SK-MEL-5 (cell line): ENCODE results near the gene DMXL2. TPM values are rescaled to one million over a fixed set of nuclear protein-coding genes. Genes with fewer than 3 reads are reported as not detected.
"Not testable (repeated sequence)": the region's sequence is repeated elsewhere in the genome, so short reads cannot be mapped to it uniquely, and the experiment has no call there.

Experiments used
- DNase-seq: peaks from one replicate; pipeline ENCODE4 v3.0.0-alpha.2; 2016; ENCODE audit warnings: low read depth, low spot score
- in situ Hi-C: cut with HindIII; loops from 2 replicates; pipeline ENCODE4 v1.10.0; 2016; ENCODE audit warnings: low sequenced_read_pairs, high pct_unique_total_duplicates, low pct_unique_long_range_greater_than_20kb
- total RNA-seq: library from RNA; depleted of rRNA; stranded (reverse); fragments of >200 nt; shearing (Covaris generic); gene quantifications from 2 replicates; pipeline ENCODE4 v1.2.3, GENCODE V29; 2014

Gene DMXL2
- total RNA-seq, 1 experiment from 2014 or later: 42.2 TPM

DNA sequence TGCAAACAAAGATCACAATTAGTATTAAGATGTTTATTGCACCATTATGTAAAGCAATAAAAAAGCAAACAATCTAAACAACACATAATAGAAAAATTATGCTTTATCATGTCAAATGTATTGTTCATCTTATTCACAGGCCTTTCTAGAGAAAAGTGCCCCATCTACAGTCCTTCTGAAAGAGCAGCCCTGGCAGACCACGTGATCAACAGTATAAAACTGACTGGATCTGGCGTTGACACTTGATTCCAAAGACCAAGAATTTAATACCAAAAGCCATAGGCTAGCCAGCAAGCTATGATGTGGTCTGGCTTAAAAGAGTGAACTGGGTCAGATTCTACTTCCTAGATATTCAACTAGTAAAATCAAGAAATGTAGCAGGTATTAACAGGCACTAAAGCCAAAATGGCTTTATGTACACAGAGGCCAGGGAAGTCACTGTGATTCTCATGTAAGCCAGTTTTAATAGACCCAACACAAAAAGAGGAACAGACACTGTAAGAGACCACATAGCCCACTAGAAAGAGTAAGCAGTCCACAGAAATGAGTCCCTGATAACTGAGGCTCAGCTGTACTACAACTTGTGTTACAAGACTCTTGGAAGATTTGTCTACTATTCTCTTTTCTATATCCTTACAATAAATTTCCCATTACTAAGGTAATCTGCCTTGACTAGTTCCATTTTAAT lies 32.5 kb downstream of the DMXL2 start:
- in situ Hi-C loops: no loop called here
- no peak for DNase-seq

GRCh38 chr15:51588966-51589365 lies 33.6 kb downstream of the DMXL2 start:
- DNase-seq: no peak
- in situ Hi-C loops: no loop called here

DNA sequence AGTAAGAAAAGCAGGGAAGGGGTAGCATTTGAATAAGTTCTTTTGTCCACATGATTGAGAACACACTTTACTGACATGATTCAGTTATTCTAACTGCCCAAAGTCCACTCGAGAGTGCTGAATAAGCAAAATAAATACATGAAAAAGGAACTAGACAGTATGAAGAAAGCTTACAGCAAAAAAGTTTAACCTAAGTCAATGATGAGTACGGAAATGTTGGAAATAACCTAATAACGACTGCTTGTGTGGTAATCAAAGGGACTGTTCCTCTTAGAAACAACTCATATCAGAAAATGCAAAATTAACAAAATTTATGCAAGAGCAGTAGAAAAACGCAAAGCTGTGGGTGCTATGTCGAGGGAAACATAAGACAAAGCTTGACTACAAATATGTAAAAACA lies 36.6 kb downstream of the DMXL2 start:
- DNase-seq: no peak
- in situ Hi-C loops: no loop called here

DNA sequence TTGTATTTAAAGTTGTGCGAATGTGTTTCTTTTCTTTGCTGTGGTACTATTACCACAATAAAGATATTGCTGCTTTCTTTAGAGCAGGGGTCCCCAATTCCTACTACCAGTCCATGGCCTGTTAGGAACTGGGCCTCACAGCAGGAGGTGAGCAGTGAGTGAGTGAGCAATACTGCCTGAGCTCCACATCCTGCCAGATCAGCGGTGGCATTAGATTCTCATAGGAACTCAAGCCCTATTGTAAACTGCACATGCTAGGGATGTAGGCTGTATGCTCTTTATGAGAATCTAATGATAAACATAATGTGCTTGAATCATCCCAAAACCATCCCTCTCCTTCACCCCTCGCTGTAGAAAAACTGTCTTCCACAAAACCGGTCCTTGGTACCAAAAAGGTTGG lies 41.6 kb downstream of the DMXL2 start:
- in situ Hi-C loops: no loop called here
- no peak for DNase-seq

DNA sequence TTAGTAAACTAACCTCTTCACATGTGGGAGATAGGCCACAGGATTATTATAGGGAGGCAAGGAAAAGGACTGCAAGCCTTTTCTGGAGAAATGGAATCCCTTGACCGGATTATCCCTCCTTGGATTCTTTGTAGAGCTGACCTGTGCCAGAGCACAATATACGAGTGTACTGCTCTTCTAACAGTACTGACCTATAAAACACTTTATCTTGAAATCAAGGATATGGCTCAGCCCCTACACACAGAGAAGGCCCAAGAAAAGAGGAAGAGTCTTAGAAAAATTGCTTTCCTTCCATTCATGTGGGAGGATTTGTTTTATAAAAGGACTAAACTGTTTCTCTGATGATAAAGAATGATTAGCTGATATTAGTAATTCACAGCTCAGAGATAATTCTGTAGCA lies 42.2 kb downstream of the DMXL2 start:
- in situ Hi-C loops: no loop called here
- DNase-seq: no peak

- no peak for DNase-seq
- in situ Hi-C loops: no loop called here
These were observed 43.6 kb downstream of the DMXL2 start for GRCh38 chr15:51579012-51579411.

DNA sequence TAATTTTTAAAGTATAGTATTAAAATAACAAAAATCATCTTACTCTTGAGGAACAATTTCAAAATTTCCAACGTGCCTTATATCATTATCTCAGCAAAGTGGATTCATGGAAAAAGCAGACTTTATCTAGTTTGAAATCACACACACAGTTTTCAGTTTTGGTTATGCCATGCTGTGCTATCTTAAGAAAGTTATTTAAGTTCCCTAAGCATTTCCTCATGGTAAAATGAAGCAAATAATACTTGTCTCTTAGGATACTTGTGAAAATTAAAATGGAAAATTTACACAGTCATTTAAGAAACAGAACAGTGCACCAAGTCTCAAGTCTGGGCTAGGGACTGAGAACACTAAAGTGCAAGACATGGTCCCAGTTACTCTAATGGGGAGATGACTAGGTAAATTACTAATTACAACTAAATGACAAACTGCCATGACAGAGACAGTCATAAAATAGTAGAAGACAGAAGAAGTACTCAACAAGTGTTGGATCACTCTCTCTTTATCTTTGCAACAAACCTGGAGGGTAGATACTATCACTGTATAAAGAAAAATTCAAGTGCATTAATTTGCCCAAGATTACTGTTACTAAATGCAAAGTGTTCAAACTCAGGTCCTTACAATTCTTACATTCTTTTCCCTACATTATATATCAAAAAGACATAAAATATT lies 44.8 kb downstream of the DMXL2 start:
- in situ Hi-C loops: no loop called here
- DNase-seq: no peak

DNA sequence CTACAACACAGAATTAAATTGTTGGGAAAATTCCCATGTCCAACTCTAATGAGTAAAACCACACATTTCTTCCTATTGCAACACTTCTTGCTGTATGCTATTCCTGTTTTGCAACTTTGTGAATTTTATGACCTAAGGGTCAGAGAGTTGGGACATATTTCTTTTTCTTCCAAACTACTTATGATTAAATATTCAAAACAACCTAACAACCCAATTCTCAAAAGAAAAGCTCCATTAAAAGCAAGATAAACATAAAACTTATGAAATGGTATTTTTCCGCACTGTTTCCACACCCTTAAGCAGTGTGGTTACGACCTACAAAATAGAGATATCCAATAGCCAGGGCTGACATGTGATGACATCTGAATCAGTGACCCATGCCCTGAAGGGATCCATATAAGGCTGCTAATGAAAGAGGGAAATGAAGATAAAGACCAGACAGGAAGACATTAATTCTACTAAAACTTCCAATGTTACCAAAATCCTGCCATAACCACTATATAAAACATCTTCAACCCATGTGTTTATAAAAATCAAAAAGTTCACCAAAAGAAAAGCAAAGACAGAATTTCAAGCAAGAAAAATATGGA lies 45.6 kb downstream of the DMXL2 start:
- peak; percentile 34 for DNase-seq
- in situ Hi-C loops: no loop called here

- DNase-seq: no peak
- in situ Hi-C loops: no loop called here
These were observed 46.2 kb downstream of the DMXL2 start for GRCh38 chr15:51576286-51576850.

GRCh38 chr15:51575775-51576174 lies 46.8 kb downstream of the DMXL2 start:
- in situ Hi-C loops: no loop called here

GRCh38 chr15:51573352-51573751 lies 49.2 kb downstream of the DMXL2 start:
- in situ Hi-C loops, DNase-seq: not testable (repeated sequence)

More at GRCh38 chr15:51575775-51576174, 46.8 kb downstream of the DMXL2 start:
- no peak for DNase-seq

DNA sequence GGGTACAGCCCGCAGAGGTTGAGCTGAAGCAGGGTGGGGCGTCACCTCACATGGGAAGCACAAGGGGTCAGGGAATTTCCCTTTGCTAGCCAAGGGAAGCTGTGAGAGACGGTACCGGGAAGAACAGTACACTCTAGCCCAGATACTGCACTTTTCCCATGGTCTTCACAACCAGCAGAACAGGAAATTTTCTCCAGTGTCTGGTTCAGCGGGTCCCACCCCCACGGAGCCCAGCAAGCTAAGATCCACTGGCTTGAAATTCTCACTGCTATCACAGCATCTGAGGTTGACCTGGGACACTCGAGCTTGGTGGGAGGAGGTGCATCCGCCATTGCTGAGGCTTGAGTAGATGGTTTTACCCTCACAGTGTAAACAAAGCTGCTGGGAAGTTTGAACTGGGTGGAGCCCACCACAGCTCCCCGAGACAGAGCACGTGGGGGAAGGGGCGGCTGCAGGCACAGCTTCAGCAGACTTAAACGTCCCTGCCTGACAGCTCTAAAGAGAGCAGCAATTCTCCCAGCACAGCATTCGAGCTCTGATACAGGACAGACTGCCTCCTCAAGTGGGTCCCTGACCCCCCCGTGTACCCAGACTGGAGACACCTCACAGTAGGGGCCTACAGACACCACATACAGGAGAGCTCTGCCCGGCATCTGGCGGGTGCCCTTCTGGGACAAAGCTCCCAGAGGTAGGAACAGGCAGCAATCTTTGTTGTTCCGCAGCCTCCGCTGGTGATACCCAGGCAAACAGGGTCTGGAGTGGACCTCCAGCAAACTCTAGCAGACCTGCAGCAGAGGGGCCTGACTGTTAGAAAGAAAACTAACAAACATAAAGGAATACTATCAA lies 53.4 kb downstream of the DMXL2 start:
- DNase-seq, in situ Hi-C loops: not testable (repeated sequence)

- no peak for DNase-seq
- in situ Hi-C loops: no loop called here
These were observed 61.3 kb downstream of the DMXL2 start for GRCh38 chr15:51561271-51561670.

DNA sequence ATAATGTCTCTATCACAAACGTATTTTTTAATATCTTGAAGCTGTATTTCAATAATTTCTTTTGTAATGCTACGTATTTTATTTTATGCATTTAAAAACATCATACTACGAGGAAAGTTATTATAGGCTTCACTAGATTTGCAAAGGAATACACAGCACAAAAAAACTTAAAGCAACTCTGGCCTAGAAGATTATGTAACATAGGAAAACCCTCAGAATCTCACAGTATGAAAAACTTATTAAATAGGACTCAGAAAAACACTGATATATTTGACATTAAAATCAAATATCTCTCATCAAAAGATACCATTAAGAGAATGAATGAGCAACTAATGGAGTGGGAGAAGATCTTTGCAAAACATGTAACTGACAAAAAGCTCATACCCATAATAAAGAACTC lies 63.7 kb downstream of the DMXL2 start:
- no peak for DNase-seq
- in situ Hi-C loops: no loop called here

DNA sequence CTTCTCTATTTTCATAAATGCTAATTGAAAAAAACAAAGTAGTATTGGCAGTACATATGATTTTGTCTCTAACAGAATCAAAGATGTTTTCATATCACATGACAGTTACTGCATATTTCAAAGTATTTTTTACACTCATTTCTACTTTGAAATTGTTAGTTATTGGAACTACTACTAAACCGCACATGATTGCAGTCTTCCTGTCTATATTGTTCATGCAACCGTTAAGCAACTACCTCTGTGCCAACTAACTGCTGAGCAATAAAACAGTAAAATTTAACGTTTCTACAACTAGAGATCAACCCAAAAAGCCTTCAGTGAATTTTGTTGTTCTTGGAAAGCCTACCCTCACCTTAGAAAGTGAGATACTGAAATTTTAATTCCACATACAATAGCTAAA lies 64.2 kb downstream of the DMXL2 start:
- no peak for DNase-seq
- in situ Hi-C loops: no loop called here

GRCh38 chr15:51550841-51551240 lies 71.7 kb downstream of the DMXL2 start:
- DNase-seq: no peak
- in situ Hi-C loops: no loop called here

DNA sequence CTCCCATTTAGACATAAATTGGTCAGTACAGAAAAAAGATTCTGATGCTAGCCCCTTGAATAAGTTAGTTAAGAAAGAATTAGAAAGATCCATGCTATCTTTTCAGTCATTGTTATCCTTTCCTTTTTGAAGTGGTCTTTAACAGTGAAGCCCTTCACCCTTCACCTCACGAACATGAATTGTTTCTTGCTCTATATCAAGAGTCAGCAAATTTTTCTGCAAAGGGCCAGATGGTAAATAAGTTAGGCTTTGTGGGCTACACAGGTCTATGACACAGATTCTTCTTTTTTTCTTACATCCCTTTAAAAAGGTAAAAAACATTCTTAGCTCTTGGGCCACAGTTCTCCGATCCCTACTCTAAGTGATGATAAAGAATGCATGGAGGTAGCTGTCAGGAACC lies 74.9 kb downstream of the DMXL2 start:
- in situ Hi-C loops: no loop called here
- DNase-seq: no peak
